GM23248 (cell line): Measurements from ENCODE around the gene RAB37. TPM values are rescaled to one million over a fixed set of nuclear protein-coding genes. Genes with fewer than 3 reads are reported as not detected.

ENCODE experiments used
- DNase-seq: peaks from one replicate; pipeline ENCODE4 v3.0.0-alpha.2; 2015
- H2AFZ ChIP-seq: fragments of 200-600 bp; sonication (generic); 2 replicates; pipeline ENCODE4 v1.6.1; 2016; ENCODE audit warnings: antibody characterized with exemption
- H3F3A ChIP-seq: fragments of 200-600 bp; sonication (generic); 2 replicates; pipeline ENCODE4 v1.6.1; 2016; ENCODE audit warnings: mild to moderate bottlenecking, antibody characterized with exemption, mixed run types; ENCODE audit not compliant: insufficient read depth
- H3K27ac ChIP-seq: fragments of 200-600 bp; sonication (generic); 2 replicates; pipeline ENCODE4 v1.5.1; 2016; ENCODE audit warnings: mild to moderate bottlenecking
- H3K27me3 ChIP-seq: fragments of 200-600 bp; sonication (generic); replicated peaks from 2 replicates; pipeline ENCODE4 v1.6.1; 2016; ENCODE audit warnings: mild to moderate bottlenecking; ENCODE audit not compliant: insufficient read depth
- H3K36me3 ChIP-seq: fragments of 200-600 bp; sonication (generic); 2 replicates; pipeline ENCODE4 v1.6.1; 2016; ENCODE audit warnings: low read depth, mild to moderate bottlenecking
- H3K4me1 ChIP-seq: fragments of 200-600 bp; sonication (generic); 2 replicates; pipeline ENCODE4 v1.6.1; 2016; ENCODE audit warnings: mild to moderate bottlenecking; ENCODE audit not compliant: insufficient read depth
- H3K4me2 ChIP-seq: fragments of 200-600 bp; sonication (generic); one replicate; pipeline ENCODE4 v1.6.1; 2016; ENCODE audit warnings: mild to moderate bottlenecking; ENCODE audit not compliant: unreplicated experiment
- H3K4me3 ChIP-seq: fragments of 200-600 bp; sonication (generic); 2 replicates; pipeline ENCODE4 v1.5.1; 2016; ENCODE audit warnings: mild to moderate bottlenecking
- H3K79me2 ChIP-seq: fragments of 200-600 bp; sonication (generic); 2 replicates; pipeline ENCODE4 v1.6.1; 2016; ENCODE audit warnings: mild to moderate bottlenecking; ENCODE audit not compliant: insufficient read depth
- H3K9ac ChIP-seq: fragments of 200-600 bp; sonication (generic); 2 replicates; pipeline ENCODE4 v1.6.1; 2016; ENCODE audit warnings: mild to moderate bottlenecking
- H3K9me2 ChIP-seq: fragments of 200-600 bp; sonication (generic); 2 replicates; pipeline ENCODE4 v1.6.1; 2016; ENCODE audit warnings: mixed run types, mild to moderate bottlenecking, moderate library complexity; ENCODE audit not compliant: insufficient read depth
- H3K9me3 ChIP-seq: fragments of 200-600 bp; sonication (generic); one replicate; pipeline ENCODE4 v1.6.1; 2017; ENCODE audit warnings: low read depth
- H4K20me1 ChIP-seq: fragments of 200-600 bp; sonication (generic); 2 replicates; pipeline ENCODE4 v1.6.0; 2016; ENCODE audit not compliant: insufficient read depth
- EZH2 ChIP-seq: fragments of 200-600 bp; sonication (generic); IDR thresholded peaks from 2 replicates; pipeline ENCODE4 v1.6.1; 2018; ENCODE audit warnings: antibody characterized with exemption, mild to moderate bottlenecking; ENCODE audit not compliant: insufficient read depth, poor library complexity, severe bottlenecking
- EZH2phosphoT487 ChIP-seq: fragments of 200-600 bp; sonication (generic); IDR thresholded peaks from 2 replicates; pipeline ENCODE4 v1.6.1; 2018; ENCODE audit warnings: antibody characterized with exemption, moderate library complexity, mild to moderate bottlenecking, low read depth; ENCODE audit not compliant: insufficient read depth
- WGBS, 2 experiments: methylation state at CpG; one replicate each; pipeline ENCODE4 v1.1.6; 2015 to 2017; ENCODE audit warnings: low lambda C conversion rate in 2 of 2, low coverage in 1 of 2; ENCODE audit errors: missing lambda C conversion rate in 2 of 2; 5-methylcytosine and 5-hydroxymethylcytosine counted together
- in situ Hi-C: fragments of 300-500 bp; cut with MboI; formaldehyde crosslinking; loops from 2 replicates; pipeline ENCODE4 v1.15.0; 2020
- polyA plus RNA-seq: library from polyadenylated mRNA; unstranded; fragments of >200 nt; fragmentation: Nextera tagmentation; extraction: Ambion mirVana; gene quantifications from 2 replicates; pipeline ENCODE4 v1.2.1, GENCODE V29; 2016
- total RNA-seq: library from RNA; depleted of rRNA; stranded (reverse); fragments of >200 nt; shearing (Covaris generic); gene quantifications from 2 replicates; pipeline ENCODE4 v1.2.3, GENCODE V29; 2014

The RAB37 gene
- total and polyA plus RNA-seq, 2 experiments from 2014 or later, result 0.11 TPM; not detected in 1

DNA sequence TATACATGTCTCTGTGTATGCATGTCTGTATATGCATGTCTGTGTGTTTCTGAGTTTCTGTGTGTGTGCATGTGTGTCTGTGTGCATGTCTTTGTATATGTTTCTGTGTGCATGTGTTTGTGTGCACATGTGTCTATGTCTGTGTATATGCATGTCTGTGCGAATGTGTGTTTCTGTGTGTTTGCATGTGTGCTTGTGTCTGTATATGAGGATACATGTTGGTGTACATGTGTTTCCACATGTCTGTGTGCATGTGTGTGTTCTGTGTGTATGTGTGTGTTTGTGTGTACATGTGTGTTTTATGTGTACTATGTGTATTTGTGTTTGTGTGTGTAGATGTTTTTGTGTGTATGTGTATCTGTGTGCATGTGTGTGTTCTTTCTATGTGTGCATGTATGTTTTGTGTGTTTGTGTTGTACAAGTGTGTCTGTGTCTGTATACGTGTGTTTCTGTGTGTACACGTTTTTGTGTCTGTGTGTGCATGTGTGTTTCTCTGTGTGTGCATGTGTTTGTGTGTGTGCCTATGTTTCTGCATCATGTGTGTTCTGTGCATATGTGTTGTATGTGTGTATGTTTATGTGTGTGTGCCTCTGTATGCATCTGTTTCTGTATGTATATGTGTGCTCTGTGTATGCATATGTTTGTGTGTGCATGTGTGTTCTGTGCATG, 8.9 kb upstream of the RAB37 start:
- H4K20me1 ChIP-seq, result no peaks in the 10 kb centered on the region
- H2AFZ ChIP-seq, result no peak overlapping the region
- H3K27me3 ChIP-seq, result peaks cover 10% of the 10 kb centered on the region; the same call in 1 of the 2 replicates
- no peaks in the 10 kb centered on the region for H3K9me2 ChIP-seq
- TF ChIP-seq EZH2 (no peak), EZH2phosphoT487 (no peak)
- no peaks in the 10 kb centered on the region for H3K9me3 ChIP-seq
- no peak overlapping the region for H3K4me3 ChIP-seq
- H3K79me2 ChIP-seq, result no peaks in the 10 kb centered on the region
- no peak overlapping the region for H3K4me2 ChIP-seq
- H3K4me1 ChIP-seq, result no peaks in the 10 kb centered on the region
- no peaks in the 10 kb centered on the region for H3K36me3 ChIP-seq
- no peak for DNase-seq
- in situ Hi-C loops, result no loop called here
- WGBS, 2 experiments, result 77 to 81% methylated on average over 3 of the region's 3 CpGs
- no peak overlapping the region for H3K27ac ChIP-seq
- 0 out of 2 replicates have a peak, but pooled peaks cover 9% of the 10 kb centered on the region for H3F3A ChIP-seq
- H3K9ac ChIP-seq, result no peak overlapping the region

GRCh38 chr17:74728702-74729075, 8.4 kb upstream of the RAB37 start:
- TF ChIP-seq EZH2phosphoT487 (no peak), EZH2 (no peak)
- in situ Hi-C loops, result no loop called here
- 58 to 68% methylated on average over 3 of the region's 3 CpGs for WGBS, 2 experiments
- no peak overlapping the region for H3K9ac ChIP-seq
- H3K36me3 ChIP-seq, result no peaks in the 10 kb centered on the region
- 0 out of 2 replicates have a peak, but pooled peaks cover 9% of the 10 kb centered on the region for H3F3A ChIP-seq
- H3K79me2 ChIP-seq, result no peaks in the 10 kb centered on the region
- H3K9me3 ChIP-seq, result no peaks in the 10 kb centered on the region
- H3K27ac ChIP-seq, result no peak overlapping the region
- H4K20me1 ChIP-seq, result no peaks in the 10 kb centered on the region
- H3K4me1 ChIP-seq, result no peaks in the 10 kb centered on the region
- DNase-seq, result no peak
- no peak overlapping the region for H2AFZ ChIP-seq
- H3K27me3 ChIP-seq, result peaks cover 11% of the 10 kb centered on the region; the same call in 1 of the 2 replicates
- no peak overlapping the region for H3K4me2 ChIP-seq
- no peak overlapping the region for H3K4me3 ChIP-seq
- H3K9me2 ChIP-seq, result no peaks in the 10 kb centered on the region

GRCh38 chr17:74729368-74729767, 7.7 kb upstream of the RAB37 start:
- no peak overlapping the region for H3K27ac ChIP-seq
- no peaks in the 10 kb centered on the region for H3K4me1 ChIP-seq
- no peaks in the 10 kb centered on the region for H3K79me2 ChIP-seq
- H3K9ac ChIP-seq, result no peak overlapping the region
- H3K4me3 ChIP-seq, result no peak overlapping the region
- no peak for DNase-seq
- no peaks in the 10 kb centered on the region for H3K36me3 ChIP-seq
- 53 to 61% methylated on average over 5 of the region's 5 CpGs for WGBS, 2 experiments
- H3K9me2 ChIP-seq, result no peaks in the 10 kb centered on the region
- 0 out of 2 replicates have a peak, but pooled peaks cover 9% of the 10 kb centered on the region for H3F3A ChIP-seq
- H4K20me1 ChIP-seq, result no peaks in the 10 kb centered on the region
- TF ChIP-seq EZH2phosphoT487 (no peak), EZH2 (no peak)
- no peaks in the 10 kb centered on the region for H3K9me3 ChIP-seq
- H3K4me2 ChIP-seq, result no peak overlapping the region
- H3K27me3 ChIP-seq, result peaks cover 11% of the 10 kb centered on the region; the same call in 1 of the 2 replicates
- in situ Hi-C loops, result no loop called here
- no peak overlapping the region for H2AFZ ChIP-seq

DNA sequence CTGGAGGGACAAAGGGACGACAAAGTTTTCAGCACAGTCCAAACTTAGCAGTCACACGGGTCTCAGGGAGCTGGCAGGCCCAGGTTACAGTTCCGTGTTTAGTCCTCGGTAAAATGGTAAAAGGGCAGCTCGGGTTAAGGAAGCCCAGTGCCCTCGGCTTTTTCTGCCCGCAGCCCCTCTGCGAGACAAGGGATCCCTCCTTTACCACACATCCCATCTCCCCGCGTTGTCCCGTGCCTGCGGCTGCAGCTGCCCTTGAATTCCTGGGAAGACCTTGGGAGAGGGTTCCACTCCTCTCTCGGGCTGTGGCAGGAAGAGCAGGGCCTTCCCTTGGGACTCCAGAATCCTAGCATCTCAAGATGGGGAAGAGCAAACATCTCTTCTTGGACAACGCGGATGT, 7.2 kb upstream of the RAB37 start:
- Histone ChIP-seq H3K4me2 (no peak overlapping the region), H2AFZ (no peak overlapping the region), H4K20me1 (no peaks in the 10 kb centered on the region), H3K9ac (no peak overlapping the region), H3F3A (0 out of 2 replicates have a peak, but pooled peaks cover 9% of the 10 kb centered on the region), H3K27ac (no peak overlapping the region), H3K27me3 (peaks cover 14% of the 10 kb centered on the region; the same call in 1 of the 2 replicates), H3K36me3 (no peaks in the 10 kb centered on the region), H3K4me3 (no peak overlapping the region), H3K9me3 (no peaks in the 10 kb centered on the region), H3K79me2 (no peaks in the 10 kb centered on the region), H3K4me1 (no peaks in the 10 kb centered on the region), H3K9me2 (no peaks in the 10 kb centered on the region)
- in situ Hi-C loops, result no loop called here
- no peak for DNase-seq
- 58 to 75% methylated on average over 15 of the region's 15 CpGs for whole genome bisulfite sequencing, 2 experiments
- no peak for TF ChIP-seq EZH2phosphoT487
